GM19397 (cell line): Measurements from ENCODE around the gene MX2.
"Not testable (repeated sequence)": the region's sequence is repeated elsewhere in the genome, so short reads cannot be mapped to it uniquely, and the experiment has no call there.

Experiments used
- ATAC-seq: cut with Tn5 transposase; IDR thresholded peaks from one replicate; pipeline ENCODE4 v1.9.1; 2021; ENCODE audit warnings: mild to moderate bottlenecking, moderate library complexity; ENCODE audit not compliant: unreplicated experiment

The MX2 gene

GRCh38 chr21:41338455-41338854, 23.4 kb upstream of the MX2 start:
- ATAC-seq: no peak

GRCh38 chr21:41342035-41342434, 19.8 kb upstream of the MX2 start:
- no peak for ATAC-seq

- ATAC-seq: no peak
Observed at GRCh38 chr21:41344146-41344545, 17.7 kb upstream of the MX2 start.

- ATAC-seq: no peak
Observed at GRCh38 chr21:41345356-41345755, 16.5 kb upstream of the MX2 start.

- no peak for ATAC-seq
Observed at GRCh38 chr21:41345934-41346685, 15.7 kb upstream of the MX2 start.

- ATAC-seq: no peak
Observed at GRCh38 chr21:41346758-41347157, 15.1 kb upstream of the MX2 start.

GRCh38 chr21:41348434-41348833, 13.4 kb upstream of the MX2 start:
- no peak for ATAC-seq

- no peak for ATAC-seq
Observed at GRCh38 chr21:41349126-41349525, 12.7 kb upstream of the MX2 start.

- ATAC-seq: no peak
Observed at GRCh38 chr21:41349619-41350390, 12.0 kb upstream of the MX2 start.

GRCh38 chr21:41350436-41351155, 11.2 kb upstream of the MX2 start:
- no peak for ATAC-seq

GRCh38 chr21:41357546-41357945, 4.3 kb upstream of the MX2 start:
- no peak for ATAC-seq

GRCh38 chr21:41358193-41359166, 3.3 kb upstream of the MX2 start:
- no peak for ATAC-seq

- ATAC-seq: no peak
Observed at GRCh38 chr21:41359286-41359685, 2.5 kb upstream of the MX2 start.

GRCh38 chr21:41359754-41360071, 2.1 kb upstream of the MX2 start:
- not testable (repeated sequence) for ATAC-seq

GRCh38 chr21:41360072-41360821, 1.6 kb upstream of the MX2 start:
- ATAC-seq: no peak

GRCh38 chr21:41361053-41361785, 608 bp upstream of the MX2 start:
- ATAC-seq: no peak

- ATAC-seq: no peak
Observed at GRCh38 chr21:41362605-41363369, 960 bp downstream of the MX2 start.
